ENCODE data around the gene KIAA2012.

The KIAA2012 gene

GRCh38 chr2:202072737-202073401 lies at the start of gene KIAA2012:
KIAA2012 (plus strand) TSS chr2:202073255; CDS start chr2:202073628, 373 bp downstream.
- DNase-seq (ENCODE audit: low read depth in 2 of 2) = no peak

DNA sequence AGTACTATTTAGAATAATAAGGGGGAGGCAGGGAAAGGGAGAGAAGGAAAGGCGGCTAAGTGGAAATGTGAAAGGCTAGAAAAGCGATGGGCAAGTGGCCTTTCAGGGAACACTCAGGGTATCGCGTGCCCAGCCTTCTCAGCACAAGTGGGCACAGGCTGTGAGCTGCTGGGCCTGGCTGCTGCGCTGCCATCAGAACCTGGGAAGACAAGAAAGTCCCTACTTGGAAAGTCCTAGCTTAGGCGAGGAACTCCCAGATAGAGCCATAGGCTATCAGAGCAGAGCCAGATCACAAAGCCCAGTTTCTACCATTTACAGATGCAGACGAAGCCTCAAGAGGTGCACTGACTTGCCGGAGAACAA lies 49.2 kb upstream of the KIAA2012 start:
- DNase-seq (ENCODE audit: low read depth in 2 of 2) = no peak

DNA sequence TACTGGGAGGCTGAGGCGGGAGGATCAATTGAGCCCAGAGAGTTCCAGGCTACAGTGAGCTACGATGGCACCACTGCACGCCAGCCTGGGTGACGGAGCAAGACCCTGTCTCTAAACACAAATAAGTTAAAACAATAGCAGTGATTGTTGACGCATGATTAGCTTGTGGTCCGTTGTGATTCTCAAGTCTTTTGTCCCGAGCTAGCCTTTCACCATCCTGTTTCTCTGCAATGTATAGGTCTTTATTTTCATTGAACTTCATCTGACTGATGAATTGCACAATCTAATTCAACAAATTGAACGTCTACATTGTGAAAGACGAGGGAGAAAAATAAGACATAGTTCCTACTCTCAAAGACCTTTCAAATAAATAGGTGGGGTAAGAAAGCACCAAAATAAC lies 48.2 kb upstream of the KIAA2012 start:
- no peak for DNase-seq (ENCODE audit: low read depth in 2 of 2)

DNA sequence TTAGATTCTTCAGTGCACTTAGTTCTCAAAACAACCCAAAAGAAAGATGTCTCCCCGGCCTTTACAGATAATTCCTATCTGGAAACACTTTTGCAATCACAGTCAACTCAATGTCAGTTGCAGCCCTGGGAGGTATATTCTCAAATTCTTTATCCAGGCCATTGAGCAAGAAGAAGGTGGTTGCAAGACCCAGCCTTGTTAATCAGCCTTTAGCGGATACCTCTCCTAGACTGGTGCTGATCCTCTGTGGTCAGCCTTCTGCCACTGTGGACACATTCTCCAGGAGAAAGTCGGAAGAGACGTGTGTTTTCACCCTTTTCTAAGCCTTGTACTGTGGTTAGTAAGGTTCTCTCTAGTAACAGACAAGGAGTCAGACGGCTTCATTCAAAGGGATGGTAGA lies 47.2 kb upstream of the KIAA2012 start:
- DNase-seq (ENCODE audit: low read depth in 2 of 2) = no peak

DNA sequence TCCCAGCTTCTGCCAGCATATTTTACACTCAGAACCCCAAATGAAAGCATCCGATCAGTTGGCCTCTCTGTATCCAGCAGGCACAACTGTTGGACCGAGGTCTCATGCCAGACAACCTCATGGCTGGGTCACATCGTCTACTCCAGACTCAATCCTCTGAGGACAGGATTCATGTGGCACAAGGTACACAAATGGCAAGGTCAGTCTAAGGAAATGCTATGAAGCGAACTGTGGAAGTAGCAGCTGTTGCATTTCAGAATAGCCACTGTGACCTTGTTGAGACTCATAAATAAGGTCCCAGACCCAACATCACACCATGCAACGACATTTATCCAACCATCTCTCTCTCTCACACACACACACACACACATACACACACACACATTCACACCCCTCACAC lies 46.5 kb upstream of the KIAA2012 start:
- DNase-seq (ENCODE audit: low read depth in 2 of 2) = no peak

DNA sequence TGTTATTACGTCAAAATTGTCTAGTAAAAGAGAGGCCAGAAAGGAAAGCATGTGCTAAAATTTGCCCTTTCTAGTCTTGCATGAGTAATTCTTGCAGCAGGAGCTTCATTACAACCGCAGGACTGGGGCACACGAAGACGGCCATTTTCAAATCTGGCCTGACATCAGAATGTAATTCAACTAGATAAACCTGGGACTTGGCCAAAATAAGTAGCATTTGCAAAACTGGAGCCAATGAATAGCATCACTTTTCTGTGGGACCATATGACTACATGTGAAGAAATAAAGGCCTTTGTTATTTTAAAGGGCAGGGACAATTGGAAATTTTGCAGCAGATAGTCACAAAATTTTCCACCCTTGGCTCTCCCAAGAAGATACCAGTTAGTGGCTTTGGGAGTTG lies 42.4 kb upstream of the KIAA2012 start:
- no peak for DNase-seq (ENCODE audit: low read depth in 2 of 2)

DNA sequence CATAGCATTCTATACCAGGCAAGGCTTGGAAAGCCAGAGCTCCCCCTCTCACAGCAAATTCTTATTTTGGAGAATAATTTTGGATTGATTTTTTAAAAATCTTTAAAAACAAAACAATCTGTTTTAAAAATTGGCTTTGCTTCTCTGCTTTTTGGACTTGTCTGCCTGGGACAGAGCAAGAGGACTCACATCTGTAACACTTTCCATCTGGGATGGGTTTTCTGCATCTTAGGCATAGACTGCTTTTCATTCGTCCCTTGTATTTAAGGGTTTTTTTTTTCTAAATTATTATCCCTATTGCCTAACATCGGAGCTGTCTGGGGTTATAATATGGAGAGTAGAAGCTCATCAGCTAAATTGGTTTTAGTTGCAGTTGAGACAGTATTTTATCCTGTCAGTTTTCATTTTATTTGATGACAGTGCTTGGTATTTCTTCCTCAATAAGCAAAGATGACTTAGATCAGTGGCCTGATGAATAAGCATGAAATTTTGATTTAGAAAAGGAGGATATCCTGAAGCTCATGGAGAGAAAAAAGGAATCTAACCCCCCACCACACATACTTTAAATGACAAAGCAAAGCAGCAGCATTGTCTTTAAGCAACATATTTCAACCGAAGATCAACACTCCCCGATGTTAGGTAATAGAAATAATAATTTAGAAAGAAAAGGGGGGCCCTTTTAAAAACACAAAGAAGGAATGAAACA lies 41.7 kb upstream of the KIAA2012 start:
- no peak for DNase-seq (ENCODE audit: low read depth in 2 of 2)

- no peak for DNase-seq (ENCODE audit: low read depth in 2 of 2)
Observed at GRCh38 chr2:202032846-202033316, 40.2 kb upstream of the KIAA2012 start.

- DNase-seq (ENCODE audit: low read depth in 2 of 2) = peak; percentile 94 to 95
Observed at GRCh38 chr2:202033317-202034248, 39.5 kb upstream of the KIAA2012 start, which contains the start of gene FZD7. FZD7 (plus strand) TSS chr2:202033855; CDS start chr2:202034648, 793 bp downstream.

DNA sequence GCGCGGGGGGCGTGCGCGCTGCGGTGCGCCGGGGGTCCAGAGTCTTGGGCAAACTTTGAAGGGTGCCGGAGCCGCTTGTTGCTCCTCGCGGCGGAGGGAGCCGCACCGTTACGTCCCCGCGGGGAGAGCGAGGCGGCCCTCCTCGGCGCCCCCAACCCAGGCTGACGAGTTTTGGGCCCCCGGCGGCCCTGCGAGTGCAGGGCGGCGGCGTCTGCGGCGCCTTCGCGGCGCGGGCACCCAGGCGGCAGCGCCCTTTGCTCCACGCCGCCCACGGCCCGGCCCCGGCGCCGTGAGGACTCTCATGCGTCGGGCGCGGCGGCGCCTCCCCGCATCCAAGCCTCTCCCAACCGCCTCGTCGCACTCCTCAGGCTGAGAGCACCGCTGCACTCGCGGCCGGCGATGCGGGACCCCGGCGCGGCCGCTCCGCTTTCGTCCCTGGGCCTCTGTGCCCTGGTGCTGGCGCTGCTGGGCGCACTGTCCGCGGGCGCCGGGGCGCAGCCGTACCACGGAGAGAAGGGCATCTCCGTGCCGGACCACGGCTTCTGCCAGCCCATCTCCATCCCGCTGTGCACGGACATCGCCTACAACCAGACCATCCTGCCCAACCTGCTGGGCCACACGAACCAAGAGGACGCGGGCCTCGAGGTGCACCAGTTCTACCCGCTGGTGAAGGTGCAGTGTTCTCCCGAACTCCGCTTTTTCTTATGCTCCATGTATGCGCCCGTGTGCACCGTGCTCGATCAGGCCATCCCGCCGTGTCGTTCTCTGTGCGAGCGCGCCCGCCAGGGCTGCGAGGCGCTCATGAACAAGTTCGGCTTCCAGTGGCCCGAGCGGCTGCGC lies 38.6 kb upstream of the KIAA2012 start:
- DNase-seq (ENCODE audit: low read depth in 2 of 2) = no peak

GRCh38 chr2:202035089-202035940 lies 37.7 kb upstream of the KIAA2012 start:
- DNase-seq (ENCODE audit: low read depth in 2 of 2) = peak in 1 of 2 experiments; percentile 67

- DNase-seq (ENCODE audit: low read depth in 2 of 2) = no peak
Observed at GRCh38 chr2:202035941-202036372, 37.1 kb upstream of the KIAA2012 start.

DNA sequence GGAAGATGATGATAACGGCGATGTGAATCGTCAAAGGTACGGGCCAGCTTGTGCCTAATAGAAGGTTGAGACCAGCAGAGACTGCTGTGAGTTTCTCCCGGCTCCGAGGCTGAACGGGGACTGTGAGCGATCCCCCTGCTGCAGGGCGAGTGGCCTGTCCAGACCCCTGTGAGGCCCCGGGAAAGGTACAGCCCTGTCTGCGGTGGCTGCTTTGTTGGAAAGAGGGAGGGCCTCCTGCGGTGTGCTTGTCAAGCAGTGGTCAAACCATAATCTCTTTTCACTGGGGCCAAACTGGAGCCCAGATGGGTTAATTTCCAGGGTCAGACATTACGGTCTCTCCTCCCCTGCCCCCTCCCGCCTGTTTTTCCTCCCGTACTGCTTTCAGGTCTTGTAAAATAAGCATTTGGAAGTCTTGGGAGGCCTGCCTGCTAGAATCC lies 36.4 kb upstream of the KIAA2012 start:
- no peak for DNase-seq (ENCODE audit: low read depth in 2 of 2)

DNA sequence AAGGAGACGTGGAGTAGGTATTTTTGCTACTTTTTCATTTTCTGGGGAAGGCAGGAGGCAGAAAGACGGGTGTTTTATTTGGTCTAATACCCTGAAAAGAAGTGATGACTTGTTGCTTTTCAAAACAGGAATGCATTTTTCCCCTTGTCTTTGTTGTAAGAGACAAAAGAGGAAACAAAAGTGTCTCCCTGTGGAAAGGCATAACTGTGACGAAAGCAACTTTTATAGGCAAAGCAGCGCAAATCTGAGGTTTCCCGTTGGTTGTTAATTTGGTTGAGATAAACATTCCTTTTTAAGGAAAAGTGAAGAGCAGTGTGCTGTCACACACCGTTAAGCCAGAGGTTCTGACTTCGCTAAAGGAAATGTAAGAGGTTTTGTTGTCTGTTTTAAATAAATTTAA lies 36.0 kb upstream of the KIAA2012 start:
- no peak for DNase-seq (ENCODE audit: low read depth in 2 of 2)

GRCh38 chr2:202038471-202039277 lies 34.4 kb upstream of the KIAA2012 start:
- no peak for DNase-seq (ENCODE audit: low read depth in 2 of 2)

DNA sequence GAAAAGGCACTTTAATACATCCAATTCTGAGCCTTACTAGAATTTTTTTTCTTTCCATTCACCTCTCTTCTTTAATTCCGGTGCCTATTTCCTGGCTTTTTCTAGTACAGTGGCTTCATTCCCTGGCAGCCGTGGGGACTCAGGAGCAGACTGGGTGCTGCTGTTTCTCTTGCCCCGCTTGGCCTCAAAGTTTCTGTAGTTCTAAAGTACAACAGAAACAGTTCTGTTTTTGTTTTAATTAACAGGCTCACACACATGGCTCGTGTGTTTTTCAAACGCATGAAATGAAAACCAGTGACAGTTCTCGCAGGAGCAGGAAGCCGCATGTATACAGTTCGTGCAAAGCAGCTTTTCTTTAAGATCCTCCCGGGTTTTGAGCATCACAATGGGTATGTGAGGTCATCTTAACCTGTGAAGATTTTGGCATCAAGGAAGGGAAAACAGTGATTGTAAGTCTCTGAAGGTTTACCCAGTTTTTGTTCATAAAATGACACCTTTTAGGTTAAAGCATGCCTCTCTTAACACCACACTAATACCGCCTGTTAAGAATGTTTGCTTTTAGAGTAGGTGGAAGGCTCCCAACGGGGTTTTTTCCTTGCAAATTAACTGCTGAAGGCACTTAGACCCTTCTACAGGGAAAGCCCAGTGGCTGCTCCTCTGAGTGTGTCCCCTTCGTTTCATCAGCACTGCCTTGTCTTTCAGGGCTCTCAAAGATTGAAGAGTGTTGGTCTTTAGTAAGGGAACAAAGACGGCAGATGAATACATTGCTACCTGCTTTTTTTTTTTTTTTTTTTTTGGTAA lies 33.6 kb upstream of the KIAA2012 start:
- DNase-seq (ENCODE audit: low read depth in 2 of 2) = no peak

GRCh38 chr2:202040079-202040844 lies 32.8 kb upstream of the KIAA2012 start:
- DNase-seq (ENCODE audit: low read depth in 2 of 2) = no peak

GRCh38 chr2:202042444-202042843 lies 30.6 kb upstream of the KIAA2012 start:
- no peak for DNase-seq (ENCODE audit: low read depth in 2 of 2)

All from fibroblast of skin of left quadriceps (primary cell).